GM20000 (cell line): ENCODE data around the gene FOXK1.

ENCODE experiments used
- DNase-seq: peaks from one replicate; pipeline ENCODE4 v3.0.0; 2012; ENCODE audit warnings: low spot score
- CTCF ChIP-seq: IDR thresholded peaks from 2 replicates; pipeline ENCODE4 v1.5.1; 2012; ENCODE audit warnings: mild to moderate bottlenecking, control low read depth; ENCODE audit errors: extremely low read depth, missing control alignments

The FOXK1 gene

DNA sequence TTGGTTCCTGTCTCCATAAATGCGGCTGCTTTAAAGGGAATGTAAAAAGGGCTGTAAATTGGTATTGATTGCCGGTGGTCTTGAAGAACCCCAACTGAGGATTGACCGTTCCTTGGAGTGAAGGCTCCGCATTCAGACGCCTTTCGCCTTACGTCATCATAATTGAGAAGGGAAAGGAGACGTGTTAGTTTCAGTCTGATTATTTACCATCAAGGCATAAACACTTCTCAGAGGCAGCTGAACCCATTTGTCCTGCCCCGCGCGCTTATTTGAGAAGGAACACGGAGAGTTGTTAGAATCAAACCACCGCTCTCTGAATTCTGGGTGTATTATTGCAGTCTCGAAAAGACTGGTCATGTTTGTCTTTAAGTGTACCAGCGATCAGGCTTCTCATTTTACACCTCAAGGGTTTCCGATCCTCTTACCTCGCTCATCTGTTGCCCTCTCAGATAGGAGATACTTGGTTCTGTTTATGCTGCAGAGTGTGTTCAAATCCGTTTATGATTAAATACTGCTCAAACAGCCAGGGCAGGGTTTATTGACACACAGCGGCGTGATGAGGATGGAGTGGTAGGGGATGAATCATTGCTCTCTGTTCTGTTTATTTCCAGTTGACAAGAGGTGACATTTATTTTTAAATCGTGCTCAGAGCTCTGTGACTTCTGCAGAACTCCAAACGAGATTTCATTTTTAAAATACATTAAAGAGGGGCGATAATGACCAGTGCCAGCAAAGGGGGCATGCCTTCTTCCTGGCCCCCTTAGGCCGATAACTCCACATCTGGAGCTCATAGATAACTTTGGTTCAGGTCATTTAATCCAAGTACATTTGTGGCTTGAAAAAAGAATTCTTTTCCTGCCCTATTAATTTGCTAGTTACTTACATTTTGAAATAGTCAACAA, 30.4 kb downstream of the FOXK1 start:
- TF ChIP-seq CTCF, result no peak
- peak; percentile 73 for DNase-seq

DNA sequence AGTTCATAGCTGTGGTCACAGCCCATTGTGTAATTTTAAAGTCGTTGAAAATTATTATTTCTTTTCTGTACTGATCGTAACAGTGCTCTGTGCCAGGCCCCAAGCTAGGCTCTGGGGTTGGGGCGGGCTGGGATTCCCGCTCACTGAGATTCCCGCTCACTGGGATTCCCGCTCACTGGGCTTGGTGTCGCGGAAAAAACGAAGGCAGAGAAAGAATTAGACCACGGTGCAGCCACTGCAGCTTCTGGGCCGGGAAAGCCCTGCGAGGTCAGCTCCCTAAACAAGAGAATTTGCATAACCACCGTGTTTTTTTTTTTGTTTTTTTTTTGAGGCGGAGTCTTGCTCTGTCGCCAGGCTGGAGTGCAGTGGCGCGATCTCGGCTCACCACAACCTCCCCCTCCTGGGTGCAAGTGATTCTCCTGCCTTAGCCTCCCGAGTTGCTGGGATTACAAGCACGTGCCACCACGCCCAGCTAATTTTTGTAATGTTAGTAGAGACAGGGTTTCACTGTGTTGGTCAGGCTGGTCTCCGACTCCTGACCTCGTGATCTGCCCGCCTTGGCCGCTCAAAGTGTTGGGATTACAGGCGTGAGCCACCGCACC, 31.2 kb downstream of the FOXK1 start:
- TF ChIP-seq CTCF, result no peak
- DNase-seq, result peak; percentile 84

GRCh38 chr7:4714161-4714700, 32.1 kb downstream of the FOXK1 start:
- DNase-seq, result no peak
- no peak for TF ChIP-seq CTCF

DNA sequence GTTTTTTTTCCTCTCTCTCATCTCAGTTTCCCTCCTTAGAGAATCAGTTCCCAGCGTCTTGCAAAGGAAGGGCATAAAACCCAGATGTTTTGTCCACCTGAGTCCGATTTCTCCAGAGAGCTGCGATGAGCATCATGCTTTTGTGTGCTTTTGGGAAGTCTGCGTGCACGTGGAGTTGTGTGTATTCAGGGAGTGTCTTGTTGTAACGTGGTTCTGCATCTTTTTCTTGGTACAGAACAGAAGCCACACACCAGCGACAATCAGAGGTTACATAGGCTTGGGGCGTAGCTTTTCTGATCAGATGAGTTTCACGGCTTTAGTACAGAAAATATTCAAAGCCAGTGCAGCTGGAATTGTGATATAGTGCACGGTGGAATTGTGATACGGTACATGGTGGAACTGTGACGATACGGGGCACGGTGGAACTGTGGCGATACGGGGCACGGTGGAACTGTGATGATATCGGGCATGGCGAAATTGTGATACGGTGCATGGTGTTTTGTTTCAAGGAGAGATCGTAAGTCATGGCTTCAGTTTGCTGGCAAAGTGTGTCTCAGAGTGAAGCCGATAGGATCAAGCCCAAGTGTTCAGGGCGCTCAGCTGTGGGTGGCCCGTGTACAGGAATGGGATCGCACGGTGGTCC, 32.8 kb downstream of the FOXK1 start:
- DNase-seq, result no peak
- no peak for TF ChIP-seq CTCF

DNA sequence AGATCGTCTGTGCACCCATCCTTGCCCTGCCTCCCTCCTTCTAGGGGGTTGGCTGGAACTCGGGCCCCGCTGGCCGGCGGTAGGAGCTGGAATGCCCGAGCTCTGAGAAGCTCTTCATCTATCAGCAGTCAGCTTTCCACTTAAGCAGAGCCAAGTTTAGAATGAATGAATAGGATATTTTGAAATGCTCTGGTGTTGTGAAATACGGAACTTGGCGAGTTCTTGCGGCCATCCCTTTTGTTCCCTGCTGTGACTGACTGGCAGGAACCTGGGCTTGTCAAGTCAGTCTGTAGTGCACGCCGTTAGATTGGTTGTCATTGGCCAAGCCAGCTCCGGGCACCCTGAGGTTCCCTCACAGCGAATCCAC, 33.3 kb downstream of the FOXK1 start:
- no peak for DNase-seq
- no peak for TF ChIP-seq CTCF

DNA sequence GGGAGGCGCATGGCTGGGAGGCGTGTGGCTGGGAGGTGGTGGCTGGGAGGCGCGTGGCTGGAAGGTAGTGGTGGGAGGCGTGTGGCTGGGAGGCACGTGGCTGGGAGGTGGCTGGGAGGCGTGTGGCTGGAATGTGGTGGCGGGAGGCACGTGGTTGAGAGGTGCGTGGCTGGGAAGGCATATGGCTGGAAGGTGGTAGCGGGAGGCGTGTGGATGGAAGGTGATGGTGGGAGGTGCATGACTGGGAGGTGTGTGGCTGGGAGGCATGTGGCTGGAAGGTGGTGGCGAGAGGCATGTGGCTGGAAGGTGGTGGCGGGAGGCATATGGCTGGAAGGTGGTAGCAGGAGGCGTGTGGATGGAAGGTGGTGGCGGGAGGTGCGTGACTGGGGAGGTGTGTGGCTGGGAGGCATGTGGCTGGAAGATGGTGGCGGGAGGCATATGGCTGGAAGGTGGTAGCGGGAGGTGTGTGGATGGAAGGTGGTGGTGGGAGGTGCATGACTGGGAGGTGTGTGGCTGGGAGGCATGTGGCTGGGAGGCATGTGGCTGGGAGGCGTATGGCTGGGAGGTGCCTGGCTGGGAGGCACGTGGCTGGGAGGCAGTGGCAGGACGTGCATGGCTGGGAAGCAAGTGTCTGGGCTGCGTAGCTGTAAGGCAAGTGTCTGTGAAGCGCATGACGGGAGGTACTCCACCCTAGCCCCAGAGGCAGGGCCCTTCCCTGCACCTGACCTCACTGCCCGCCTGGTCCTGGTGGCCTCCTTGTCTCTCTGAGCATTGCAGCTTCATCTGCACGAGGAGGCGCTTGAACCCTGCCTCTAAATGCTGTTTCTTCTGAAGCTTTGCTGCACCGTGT, 35.1 kb downstream of the FOXK1 start:
- no peak for TF ChIP-seq CTCF
- no peak for DNase-seq
